CD4-positive, alpha-beta T cell treated with Interleukin-1 beta for 1 hour (primary cell): ENCODE results near the gene COL4A2.

Experiments
- DNase-seq, 2 donors: peaks; one replicate each; pipeline ENCODE4 v3.0.0-alpha.2; 2020 to 2022

Gene COL4A2

DNA sequence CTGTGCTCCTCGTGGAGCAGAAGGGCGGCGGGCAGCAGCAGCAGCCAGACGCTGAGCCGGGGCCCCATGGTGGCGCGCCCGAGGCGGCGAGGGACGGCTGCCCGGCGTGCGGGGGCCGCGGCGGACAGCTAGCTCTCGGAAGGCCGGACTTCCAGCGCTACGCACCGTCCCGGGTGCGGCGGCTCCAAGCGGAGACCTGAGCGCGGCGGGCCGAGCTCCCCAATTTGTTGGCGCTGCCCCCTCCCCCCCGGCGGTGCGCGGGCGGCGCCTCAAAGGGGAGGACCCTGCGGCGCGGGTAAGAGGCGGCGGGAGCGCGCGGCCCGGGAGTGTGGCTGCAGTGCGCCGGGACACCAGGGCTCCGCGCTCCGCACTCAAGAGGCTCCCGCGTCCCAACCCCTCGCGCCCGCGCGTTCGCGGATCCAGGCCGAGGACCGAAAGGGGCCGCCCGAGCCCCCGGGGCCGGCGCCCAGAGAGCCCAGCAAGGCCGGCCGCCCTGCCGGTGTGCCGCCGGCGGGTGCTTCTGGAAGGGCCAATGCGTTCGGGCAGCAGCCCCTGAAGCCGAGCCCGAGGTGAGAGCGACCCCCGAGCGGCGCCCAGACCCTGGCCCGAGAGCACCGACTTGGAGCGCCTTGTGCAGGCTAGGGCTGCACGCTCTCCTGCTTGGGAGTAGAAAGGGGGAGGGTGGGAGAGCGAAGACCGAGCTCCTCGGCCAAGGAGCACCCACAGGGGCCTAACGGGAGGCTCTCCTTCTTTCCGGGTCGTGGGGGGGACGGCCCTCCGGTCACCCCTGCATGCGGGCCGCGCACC is at the start of gene COL4A2, which contains the start of gene COL4A1:
Gene COL4A2, plus strand, starts transcription at position 325 of the 807 bp plus-strand sequence. CDS start 620 bp downstream, outside the sequence.
Gene COL4A1, minus strand, starts transcription at position 198 of the 807 bp plus-strand sequence. Its CDS starts 130 bp downstream, at position 68.
- no peak for DNase-seq

DNA sequence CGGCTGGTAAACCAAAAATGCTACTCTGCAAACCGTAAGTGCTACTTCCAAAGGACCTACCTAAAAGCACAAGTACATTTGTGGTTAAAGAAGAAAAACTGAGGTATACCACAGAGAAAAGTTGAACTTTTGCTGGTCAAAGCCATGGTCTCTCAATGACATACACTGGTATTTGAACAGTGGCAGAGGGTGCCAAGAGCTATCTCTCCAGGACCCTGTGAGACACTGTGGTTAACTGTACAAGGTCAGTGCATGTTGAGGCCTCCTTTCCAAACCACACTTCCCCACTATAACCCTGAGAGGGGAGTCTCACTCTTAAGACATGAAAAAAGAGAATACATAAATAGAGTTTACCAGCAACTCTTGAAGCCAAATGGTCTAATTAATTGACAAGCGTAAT is 49.7 kb upstream of the COL4A2 start:
- DNase-seq, result no peak

DNA sequence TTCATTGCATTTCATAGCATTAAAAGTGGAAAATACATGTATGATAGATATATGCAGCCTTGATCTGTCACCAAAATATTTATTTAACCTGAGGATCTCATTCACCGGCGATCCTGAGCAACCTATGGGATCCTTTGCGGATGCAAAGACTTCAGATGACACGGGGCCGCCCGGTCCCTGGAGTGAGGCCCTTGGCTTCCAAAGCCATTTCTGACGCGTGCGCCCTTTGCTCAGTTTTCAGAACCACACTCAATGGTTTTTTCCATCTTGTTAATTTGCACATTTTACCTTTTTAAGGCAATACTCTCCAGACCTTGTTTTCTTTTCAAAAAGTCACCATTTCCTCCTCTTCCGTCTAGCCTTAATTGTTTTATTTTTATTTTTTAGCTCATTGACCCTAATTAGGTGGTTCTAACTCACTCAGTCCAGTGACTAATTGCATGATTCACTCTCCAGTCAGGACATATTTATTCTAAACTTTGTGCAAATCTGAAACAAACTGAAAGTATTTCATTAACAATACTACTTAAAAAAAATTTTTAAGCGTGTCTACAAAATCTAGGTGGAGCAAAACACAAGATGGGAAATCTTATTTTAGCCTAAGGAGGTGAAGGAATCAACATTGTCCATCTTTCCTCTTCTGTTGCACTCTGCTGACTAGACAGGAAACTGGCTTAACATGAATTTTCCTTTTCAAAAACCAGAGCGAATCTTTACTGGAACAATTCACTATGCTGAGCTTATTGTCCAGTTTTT is 48.0 kb upstream of the COL4A2 start:
- DNase-seq, result no peak

DNA sequence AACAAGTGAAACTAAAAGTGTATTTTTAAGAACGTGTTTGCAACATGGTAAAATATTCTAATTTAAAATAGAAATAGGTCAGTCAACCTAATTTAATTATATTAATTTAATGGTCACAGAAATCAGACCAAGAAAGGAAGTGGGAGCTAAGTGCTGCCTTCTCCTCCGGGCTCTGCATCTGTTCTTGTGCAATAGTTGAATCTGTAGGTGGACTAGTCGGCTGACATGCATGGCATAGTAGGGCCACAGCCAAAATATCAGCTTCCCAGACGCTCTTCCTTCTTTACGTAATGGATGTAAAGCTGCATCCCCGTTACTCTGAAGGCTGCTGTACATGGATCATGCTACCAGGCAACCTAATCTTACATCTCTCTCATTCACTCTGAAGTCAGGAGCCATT is 47.4 kb upstream of the COL4A2 start:
- no peak for DNase-seq

DNA sequence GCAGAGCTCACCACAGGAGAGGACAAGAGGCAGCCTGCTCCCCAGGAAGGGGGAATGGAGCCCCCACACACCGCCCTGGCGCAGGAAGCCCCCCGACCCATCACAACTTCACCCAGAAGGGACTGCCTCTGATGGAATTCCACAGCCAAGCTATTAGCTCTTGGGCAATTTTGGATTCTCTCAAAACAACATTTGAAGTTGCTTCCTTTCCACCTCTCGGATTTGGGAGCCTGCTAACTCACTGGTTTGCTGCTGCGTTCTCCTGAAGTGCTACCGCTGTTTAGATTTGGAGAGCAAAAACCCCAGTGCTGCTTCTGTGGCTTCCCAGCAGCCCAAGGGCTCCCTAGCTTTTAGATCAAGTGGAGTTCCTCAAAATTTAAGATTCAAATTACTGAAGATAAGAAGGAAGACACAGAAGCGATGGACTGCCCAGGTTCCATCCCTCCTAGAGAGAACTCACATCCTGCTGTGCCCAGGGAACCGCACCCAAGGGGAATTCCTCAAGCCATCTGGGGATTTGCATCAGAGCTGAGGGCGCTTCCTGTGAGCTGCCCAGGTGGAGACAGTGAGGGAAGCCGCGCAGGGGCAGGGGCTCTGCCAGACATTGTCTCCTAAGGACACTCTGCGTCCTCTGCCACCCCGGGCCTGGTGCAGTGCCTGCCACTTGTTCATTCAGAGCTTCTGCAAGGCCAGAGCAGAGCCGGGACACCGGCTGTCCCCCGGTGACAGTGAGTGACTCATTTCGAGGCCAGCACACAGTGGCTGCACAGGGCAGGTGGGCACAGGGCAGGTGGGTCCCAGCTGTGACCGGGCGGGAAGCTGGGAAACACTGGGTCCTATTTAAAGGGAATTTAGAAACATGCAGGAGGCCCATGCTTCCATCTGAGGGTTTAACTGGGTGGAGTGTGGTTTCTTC is 45.7 kb upstream of the COL4A2 start:
- DNase-seq, result no peak

DNA sequence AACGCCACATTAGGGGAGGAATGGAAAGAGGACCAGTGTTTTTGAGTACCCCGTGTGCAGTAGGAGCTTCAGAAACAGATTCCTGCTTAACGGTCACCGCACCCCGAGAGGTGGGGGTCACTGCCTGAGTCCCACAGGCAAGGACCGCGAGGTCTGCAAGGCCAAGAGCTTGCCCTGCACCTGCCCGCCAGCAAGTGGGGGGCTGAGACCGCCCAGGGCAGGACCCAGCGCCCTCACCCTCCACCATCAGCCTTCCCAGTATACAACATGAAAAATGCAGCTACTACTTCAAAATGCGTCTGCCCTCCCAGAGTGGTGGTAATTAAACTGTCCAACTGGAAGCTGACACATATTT is 45.0 kb upstream of the COL4A2 start:
- no peak for DNase-seq

DNA sequence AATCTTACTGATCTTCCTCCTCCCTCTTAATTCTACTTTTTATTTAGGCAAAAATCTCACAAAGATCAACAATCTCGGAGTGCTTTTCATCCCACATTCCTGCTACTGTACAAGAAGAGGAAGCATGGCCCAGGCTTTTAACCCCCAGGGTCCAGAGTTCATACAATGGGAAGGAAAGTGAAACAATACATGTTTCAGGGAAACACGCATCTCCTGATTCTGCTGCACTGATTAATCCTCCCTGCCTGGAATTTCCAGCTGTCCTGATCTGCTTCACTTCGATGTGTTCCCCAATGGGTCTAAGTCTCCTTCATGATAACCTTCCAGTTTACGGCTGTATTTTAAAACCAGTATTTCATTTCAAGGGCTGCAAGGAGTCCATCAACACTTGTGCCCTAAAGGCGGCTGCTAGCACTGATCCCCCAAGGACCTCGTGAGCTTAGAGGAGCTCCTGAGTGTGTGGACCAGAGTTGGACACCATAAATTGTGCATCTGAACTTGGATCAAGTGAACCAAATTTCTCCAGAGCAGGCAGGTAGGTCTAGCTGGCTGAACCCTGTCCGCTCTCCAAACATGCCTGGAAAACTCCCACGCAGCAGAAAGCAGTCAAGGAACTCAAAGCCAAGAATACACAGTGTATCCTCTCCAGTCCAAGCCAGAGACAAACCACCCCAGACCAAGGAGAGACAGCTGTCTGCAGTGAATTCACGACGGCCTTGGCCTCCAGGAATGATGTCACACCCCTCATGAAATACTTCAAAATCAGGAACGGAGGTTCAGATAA is 44.4 kb upstream of the COL4A2 start:
- no peak for DNase-seq

DNA sequence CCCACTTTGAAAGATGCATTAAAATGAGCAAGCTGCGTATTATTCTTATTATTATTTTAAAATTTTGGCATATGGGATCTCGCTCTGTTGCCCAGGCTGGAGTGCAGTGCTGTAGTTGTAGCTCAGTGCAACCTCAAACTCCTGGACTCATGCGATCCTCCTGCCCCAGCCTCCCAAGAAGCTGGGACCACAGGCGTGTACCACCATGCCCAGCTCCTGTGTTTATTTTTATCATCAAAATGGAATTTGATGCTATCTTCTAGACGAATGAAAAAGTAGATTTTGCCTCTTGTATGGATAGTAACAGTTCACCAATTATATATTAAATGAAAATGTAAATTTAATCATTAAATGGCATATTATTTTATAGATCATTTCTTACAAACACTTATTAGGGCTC is 43.7 kb upstream of the COL4A2 start:
- no peak for DNase-seq

DNA sequence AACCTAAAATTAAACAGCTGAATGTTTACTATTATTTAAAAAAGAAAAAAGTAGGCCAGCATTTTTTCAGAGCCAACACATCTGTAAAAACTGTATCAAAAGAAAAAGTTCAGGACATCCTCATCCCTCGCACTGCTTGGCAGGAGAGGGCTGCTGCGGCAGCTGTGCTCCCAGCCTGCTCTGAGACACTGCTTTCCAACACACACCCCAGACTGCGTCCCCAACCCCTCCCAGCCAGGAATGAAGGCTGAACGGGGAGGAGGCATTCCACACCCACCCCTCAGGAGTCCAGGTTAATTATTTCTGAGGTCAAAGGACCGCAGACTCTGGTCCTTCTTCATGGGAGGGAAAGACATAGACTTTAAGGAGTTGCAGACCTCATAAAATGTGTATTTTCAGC is 43.2 kb upstream of the COL4A2 start:
- DNase-seq, result no peak

DNA sequence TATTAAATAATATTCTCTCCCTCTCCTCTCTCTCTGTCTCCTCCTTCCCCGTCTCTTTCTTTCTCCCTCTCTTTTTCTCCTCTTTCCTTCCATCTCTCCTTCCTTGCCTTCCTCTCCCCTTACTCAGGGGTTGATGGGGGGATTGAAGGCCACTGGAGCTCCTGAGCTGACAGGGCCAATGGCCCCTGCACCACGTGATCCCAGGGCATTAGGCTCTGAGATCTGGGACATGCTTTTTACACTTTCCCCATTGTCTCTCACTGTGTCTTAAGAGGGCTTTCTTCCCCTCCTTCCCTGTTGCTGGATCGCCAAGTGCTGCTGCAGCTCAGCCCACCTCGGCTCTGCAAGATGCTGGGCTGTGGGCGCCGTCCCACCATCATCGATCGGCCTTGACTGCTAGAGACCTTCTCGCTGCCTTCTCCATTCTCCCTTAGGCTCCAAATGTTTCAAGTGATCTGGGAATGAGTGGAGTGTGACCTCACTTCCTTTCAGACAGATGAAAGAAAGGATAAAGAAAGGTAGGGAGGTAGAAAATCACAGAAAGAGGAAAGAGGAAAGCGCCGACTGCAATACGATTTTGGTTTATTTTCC is 42.3 kb upstream of the COL4A2 start:
- DNase-seq, result no peak

DNA sequence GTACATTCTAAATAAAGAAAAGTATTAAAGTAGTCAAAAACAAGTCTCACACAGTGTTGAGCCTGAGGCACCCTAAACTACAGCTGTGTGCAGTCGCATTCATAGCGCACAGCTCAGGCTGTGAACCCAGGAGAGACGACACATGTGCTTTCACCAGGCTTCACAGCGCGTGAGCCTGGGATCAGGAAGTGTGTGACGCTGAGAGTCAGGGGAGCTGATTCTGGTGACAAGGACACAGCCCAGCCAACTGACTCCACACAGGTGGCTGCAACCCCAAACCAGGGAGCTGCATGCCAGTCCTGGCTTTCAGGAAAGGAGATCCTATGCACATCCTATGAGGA is 41.8 kb upstream of the COL4A2 start:
- no peak for DNase-seq

DNA sequence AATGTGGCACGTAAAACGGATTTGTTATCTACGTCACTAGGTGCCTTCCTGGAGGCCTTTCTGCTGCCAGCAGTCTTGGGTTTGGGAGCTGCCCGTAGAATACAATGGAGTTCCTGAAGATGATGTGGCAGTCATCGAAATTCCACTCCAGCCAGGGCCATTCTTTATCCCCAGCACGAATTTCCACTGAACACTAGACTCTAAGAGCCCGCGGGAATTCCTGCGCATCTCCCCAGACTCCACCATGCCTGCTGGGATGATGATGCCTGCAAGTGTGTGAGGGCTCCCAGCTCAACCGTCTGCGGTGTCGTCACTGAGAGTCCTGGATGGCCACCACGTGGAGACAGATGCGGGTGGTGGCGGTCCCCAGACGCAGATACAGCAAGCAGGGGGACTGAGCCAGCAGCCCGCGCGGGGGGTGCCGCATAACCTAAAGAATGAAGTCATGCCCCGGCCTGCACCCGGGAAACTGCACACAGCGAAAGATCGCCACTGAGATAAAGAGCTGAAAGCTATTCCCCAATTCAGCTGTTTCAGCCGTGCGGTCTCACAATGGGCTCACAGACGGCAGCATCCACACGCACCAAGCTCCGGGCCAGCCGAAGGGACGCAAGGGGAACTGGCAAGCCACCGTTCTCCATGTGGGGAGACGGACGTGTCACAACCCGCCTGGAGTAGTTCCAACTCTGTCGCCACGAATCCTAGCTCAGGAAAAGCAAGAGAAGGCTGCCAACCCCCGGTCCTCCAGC is 41.2 kb upstream of the COL4A2 start:
- no peak for DNase-seq

DNA sequence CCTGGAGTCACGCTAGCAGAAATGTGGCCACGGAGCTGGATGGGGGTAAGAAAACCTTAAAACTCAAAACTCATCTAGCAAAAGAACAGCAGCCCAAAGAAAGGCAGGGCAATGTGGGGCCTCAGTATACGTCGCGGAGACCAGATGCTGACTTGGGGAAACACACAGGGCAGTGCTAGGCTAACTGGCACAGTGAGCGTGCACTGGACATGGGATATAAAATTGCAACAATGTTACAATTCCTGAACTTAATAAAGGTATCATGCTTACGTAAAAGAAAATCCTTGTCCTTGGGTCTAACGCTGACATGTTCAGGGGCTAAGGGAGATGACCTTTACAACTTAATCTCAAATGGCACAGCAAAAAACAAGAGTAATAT is 40.7 kb upstream of the COL4A2 start:
- no peak for DNase-seq

DNA sequence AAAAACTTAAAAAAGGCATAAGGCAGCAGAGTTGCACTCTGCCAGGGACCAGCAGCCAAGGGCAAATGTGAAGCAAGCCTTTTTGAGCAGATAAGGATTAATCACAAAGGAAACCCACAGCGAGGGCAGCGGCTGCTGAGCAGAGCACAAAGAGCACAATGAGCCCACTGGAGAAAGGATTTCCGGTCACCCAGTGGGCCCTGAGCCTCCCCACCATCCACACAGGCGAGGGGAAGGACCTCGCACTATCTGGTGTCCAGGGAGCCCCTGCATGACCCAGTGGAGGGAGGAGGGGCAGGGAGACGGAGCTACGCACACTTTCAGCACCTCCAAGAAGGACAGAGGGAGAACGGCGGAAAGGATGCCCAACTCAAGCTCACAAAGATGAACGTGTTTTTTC is 40.1 kb upstream of the COL4A2 start:
- DNase-seq, result no peak

DNA sequence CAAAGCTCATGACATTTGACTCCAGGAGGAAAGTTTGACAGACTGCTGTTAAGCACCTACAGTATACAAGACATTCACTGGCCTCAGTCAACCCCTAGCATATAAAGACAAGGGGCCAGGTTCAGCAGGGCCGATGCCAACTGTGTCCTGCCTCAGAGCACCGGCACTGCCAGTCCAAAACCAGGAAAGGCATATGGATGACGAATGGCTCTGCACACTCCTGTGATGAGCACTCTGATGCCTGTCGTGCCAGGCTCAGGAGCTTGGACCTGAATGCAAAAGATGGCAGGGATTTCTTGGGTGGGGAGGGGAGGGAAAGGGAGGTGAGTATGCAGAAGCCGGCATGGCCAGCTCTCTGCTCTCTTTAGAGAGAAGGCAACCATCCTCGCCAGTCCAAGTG is 39.0 kb upstream of the COL4A2 start:
- no peak for DNase-seq

DNA sequence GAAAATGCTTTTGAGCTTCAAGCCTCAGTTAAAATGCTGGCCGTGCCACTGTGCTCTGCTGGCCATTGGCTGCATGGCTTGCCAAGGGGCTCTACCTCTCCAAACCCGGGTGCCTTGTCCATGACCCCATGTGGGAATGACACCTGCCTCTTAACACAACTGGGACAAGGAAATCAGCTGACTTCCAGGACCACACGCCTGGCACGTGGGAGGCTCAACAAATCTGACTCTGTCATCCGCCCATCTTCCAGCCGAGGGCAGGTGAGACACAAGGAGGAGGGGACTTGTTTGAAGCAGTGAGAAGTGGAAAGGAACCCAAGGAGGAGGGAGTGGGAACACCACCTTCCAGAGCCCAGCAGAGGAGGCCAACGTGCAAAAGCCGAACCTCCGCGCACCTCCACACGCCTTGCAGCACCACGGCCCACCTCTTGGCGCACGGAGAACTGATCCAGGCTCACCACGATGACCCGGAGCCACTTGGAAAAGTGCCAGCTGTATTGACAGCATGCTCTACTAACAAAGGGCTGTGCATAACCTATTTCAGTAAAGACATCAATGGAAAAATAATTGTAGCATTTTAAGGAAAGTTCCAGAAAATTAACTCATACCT is 38.4 kb upstream of the COL4A2 start:
- no peak for DNase-seq

DNA sequence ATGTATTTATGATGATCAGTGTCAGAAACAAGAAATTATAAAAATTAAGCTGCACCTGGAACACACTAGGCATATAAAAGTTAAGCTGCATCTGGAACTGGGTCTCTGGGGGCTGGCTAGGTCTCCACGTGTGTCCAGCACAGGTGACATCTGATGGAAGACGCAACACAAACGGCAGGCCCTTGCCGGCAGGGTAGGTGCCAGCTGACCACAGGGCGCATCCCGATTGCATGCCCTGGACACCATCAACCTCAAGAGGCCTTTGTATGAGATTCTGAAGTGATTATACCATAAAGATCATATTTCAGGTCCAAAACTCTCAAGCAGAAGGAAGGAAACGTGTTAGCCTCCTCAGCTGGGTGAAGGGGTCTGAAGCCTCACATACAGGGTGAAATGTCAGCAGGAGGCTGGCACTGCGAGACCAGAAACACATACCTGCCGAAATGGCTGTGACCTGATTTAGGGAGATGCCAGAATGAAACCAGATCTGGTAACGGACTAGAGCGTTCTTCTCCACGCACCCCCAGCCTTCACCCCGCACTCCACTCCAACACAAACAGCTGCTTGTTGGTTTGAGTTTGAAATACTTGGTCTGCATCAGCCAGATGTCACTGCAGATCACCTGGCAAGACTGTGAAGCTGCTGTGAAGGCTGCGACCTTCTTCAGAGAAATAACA is 37.4 kb upstream of the COL4A2 start:
- no peak for DNase-seq

DNA sequence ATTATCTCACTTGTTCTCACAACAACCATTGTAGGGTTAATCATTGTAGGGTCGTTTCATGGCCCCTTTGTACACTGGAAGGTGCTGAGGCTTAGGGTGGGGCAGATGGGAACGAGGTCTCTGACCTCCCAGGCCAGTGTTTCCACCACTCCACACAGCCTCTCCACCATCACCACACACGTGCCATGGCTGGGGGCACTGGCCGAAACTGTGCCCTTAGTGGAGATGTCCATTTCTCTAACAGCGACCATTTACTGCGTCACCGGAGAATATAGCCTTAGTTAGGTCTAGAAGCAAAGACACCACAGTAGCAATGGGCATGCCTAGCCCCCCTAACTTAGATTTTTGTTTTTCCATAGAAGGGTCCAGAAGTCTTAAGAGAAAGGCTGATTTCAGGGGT is 36.6 kb upstream of the COL4A2 start:
- DNase-seq, result no peak

DNA sequence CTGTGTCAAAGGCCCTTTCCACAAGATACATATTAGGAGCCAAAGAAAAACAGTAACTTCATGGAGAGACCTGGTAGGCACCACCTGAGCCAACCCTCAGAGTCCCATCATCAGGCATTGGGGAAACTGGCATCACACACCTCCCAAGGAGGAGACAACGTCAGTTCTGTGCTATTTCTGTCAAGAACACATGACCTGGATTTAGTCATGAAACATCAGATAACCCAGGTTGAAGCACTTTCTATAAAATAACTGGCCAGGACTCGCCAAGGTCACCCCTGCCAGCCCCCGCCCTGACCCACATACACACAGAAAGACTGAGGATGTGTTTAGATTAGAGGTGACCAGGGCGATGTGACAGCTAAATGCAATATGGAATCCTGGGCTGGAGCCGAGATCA is 35.8 kb upstream of the COL4A2 start:
- DNase-seq, result no peak

DNA sequence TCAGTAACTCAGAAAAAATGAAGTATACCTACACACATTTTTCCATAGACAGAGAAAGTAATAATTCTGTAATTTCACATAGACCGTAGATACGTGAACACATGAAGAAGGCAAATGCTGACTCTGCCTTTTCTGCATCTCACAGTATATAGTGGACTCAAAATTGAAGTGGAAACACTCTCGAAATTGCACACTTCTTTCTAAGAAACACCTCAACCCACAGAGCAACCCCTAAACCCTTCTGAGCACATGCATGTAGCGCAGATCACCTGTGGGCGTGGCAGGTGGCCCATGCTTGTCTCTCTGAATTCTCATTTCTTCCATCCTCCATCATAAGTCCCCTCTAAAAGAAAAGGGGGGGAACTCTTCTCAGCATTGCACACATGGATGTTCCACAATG is 34.9 kb upstream of the COL4A2 start:
- no peak for DNase-seq
